ENCODE results near the gene LEP.

The LEP gene

DNA sequence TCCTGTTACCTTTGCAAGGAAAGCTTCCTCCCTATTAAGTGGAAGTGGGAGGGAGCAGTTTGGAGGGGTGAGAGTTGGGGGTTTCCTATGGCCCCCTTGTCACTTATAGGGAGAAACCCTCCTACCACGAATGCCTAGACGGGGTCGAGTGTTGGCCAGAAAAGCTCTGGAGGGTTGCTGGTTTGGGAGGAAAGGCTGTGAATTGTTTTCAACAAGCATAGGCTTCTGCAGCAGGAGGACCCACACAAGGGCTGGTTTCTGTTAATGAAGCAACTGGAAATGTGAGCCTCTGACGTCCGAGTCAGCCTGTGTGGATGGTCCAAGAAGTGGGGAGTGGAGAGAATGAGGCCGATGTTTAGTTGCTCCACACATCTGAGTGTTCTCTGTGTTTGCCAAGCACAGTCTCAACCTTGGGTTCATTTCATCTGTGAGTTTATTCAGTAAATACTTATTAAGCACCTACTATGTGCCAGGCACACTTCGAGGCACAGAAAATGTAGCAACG is 37.3 kb upstream of the LEP start:
- peaks cover 0 to 10% of the 10 kb centered on the region in 2 donors for H3K4me1 ChIP-seq (ENCODE audit: control insufficient read depth in 1 of 2, insufficient read depth in 2 of 2, low read length in 2 of 2)
- no peak overlapping the region for H3K4me3 ChIP-seq (ENCODE audit: low read depth in 1 of 2, low read length in 2 of 2)
- H3K27me3 ChIP-seq (ENCODE audit: low read depth, low read length): peaks cover 42% of the 10 kb centered on the region
- H3K27ac ChIP-seq (ENCODE audit: low read length): no peak overlapping the region
- H3K9me3 ChIP-seq (ENCODE audit: control insufficient read depth in 1 of 2, low read length in 2 of 2): no peaks in the 10 kb centered on the region
- H3K36me3 ChIP-seq (ENCODE audit: control insufficient read depth in 1 of 2, insufficient read depth in 2 of 2, low read length in 2 of 2): no peaks in the 10 kb centered on the region

DNA sequence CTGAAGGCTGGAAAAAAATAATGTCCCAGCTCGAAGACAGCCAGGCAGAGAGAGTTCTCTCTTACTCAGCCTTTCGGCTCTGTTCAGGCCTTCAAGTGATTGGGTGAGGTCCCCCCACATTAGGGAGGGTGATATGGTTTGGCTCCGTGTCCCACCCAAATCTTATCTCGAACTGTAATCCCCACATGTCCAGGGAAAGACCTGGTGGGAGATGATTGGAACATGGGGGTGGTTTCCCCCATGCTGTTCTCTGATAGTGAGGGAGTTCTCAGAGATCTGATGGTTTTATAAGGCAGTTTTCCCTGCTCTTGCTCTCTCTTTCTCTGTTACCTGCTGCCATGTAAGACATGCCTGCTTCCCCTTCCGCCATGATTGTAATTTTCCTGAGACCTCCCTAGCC is 36.6 kb upstream of the LEP start:
- Histone ChIP-seq H3K9me3 (ENCODE audit: control insufficient read depth in 1 of 2, low read length in 2 of 2) (no peaks in the 10 kb centered on the region), H3K27me3 (ENCODE audit: low read depth, low read length) (peaks cover 42% of the 10 kb centered on the region), H3K27ac (ENCODE audit: low read length) (no peak overlapping the region), H3K4me1 (ENCODE audit: control insufficient read depth in 1 of 2, insufficient read depth in 2 of 2, low read length in 2 of 2) (peaks cover 0 to 14% of the 10 kb centered on the region in 2 donors), H3K36me3 (ENCODE audit: control insufficient read depth in 1 of 2, insufficient read depth in 2 of 2, low read length in 2 of 2) (no peaks in the 10 kb centered on the region), H3K4me3 (ENCODE audit: low read depth in 1 of 2, low read length in 2 of 2) (no peak overlapping the region)

DNA sequence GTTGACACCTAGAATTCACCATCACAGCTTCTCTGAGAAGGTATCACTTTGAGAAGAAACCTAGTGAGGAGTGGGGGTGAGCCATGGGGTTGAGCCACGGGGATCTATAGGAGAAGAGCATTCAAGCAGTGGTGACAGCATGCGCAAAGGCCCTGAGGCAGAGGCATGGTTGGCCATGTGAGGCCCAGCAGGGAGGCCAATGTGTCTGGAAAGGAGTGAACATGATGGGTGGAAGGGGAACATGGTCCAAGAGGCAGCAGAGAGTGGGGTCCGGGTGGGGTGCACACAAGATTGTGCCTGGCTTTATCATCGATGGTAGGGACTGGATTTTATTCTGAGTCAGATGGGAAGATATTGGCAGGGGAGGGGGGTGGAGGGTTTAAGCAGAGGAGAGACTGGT is 36.0 kb upstream of the LEP start:
- peaks cover 0 to 18% of the 10 kb centered on the region in 2 donors for H3K4me1 ChIP-seq (ENCODE audit: control insufficient read depth in 1 of 2, insufficient read depth in 2 of 2, low read length in 2 of 2)
- no peaks in the 10 kb centered on the region for H3K9me3 ChIP-seq (ENCODE audit: control insufficient read depth in 1 of 2, low read length in 2 of 2)
- H3K27me3 ChIP-seq (ENCODE audit: low read depth, low read length): peaks cover 42% of the 10 kb centered on the region
- no peak overlapping the region for H3K4me3 ChIP-seq (ENCODE audit: low read depth in 1 of 2, low read length in 2 of 2)
- no peaks in the 10 kb centered on the region for H3K36me3 ChIP-seq (ENCODE audit: control insufficient read depth in 1 of 2, insufficient read depth in 2 of 2, low read length in 2 of 2)
- H3K27ac ChIP-seq (ENCODE audit: low read length): no peak overlapping the region

DNA sequence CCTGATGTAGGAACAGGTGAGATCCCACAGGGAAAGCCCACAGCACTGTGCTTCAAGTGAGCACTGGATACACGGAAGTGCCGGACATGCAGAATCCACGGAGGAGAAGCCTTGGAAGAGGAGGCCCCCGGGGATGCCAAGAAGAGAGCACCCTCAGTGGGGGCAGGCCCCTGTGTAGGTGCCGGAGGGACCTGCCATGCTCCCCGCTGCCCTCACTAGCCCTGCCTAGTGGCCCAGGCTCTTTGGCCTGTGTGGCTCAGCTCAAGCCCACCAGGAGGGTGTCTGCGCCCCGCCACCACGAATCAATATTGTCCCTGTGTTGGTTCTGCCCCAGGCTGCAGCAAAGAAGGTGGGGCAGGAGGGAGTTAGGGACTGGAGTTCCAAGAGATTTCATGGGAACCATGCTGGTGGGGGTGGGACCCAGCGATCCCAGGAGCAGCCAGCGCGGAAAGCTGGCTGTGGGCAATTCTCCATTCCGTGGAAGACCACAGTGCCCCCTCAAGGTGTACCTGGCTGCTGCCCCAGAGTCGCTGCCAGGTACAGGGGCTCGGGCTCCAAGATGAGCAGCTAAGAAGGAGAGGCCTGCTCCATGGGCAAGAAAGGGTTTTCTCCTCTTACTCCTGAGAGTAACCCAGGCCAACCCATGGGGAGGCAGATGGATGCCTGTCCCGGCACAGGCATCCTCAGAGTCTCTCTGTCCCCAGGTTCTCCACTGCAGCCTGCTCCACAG is 34.9 kb upstream of the LEP start:
- Histone ChIP-seq H3K27me3 (ENCODE audit: low read depth, low read length) (peaks cover 31% of the 10 kb centered on the region), H3K27ac (ENCODE audit: low read length) (no peak overlapping the region), H3K4me3 (ENCODE audit: low read depth in 1 of 2, low read length in 2 of 2) (no peak overlapping the region), H3K9me3 (ENCODE audit: control insufficient read depth in 1 of 2, low read length in 2 of 2) (no peaks in the 10 kb centered on the region), H3K36me3 (ENCODE audit: control insufficient read depth in 1 of 2, insufficient read depth in 2 of 2, low read length in 2 of 2) (no peaks in the 10 kb centered on the region), H3K4me1 (ENCODE audit: control insufficient read depth in 1 of 2, insufficient read depth in 2 of 2, low read length in 2 of 2) (peaks cover 0 to 15% of the 10 kb centered on the region in 2 donors)

DNA sequence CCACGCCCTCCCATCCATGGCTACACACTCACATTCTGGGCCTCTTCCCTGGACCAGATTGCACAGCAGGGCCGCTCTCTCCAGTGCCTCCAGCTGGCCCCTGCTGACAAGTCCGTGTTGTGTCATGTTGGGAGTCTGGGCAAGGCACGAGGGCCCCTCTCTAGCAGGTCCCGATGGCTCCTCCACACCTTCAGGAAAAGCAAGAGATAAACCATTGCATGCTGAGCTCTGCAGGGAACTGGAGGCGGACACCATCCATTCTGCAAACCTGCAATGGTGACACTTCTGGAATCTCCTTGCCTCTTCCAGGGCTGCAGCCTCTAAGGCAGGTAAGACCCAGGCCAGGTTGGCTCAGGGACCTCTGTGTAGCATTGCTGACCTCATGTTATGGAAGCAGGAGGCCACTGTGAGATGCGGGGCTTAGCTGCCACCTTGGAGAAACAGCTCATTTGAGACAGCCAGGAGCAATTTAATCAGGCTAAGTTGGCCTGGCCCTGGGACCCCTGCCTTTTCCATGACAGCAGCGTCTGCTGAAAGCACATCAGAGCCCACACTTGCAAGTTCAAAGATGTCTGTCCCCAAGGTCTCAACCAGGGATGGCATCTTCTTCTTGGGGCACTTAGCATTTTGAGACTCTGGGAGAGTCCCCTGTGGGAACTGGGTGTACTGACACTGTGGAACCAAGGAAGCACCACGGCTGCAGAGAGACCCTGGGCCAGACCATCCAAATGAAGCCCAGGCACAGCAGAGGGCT is 34.2 kb upstream of the LEP start:
- Histone ChIP-seq H3K4me3 (ENCODE audit: low read depth in 1 of 2, low read length in 2 of 2) (no peak overlapping the region), H3K27ac (ENCODE audit: low read length) (no peak overlapping the region), H3K36me3 (ENCODE audit: control insufficient read depth in 1 of 2, insufficient read depth in 2 of 2, low read length in 2 of 2) (no peaks in the 10 kb centered on the region), H3K27me3 (ENCODE audit: low read depth, low read length) (peaks cover 24% of the 10 kb centered on the region), H3K9me3 (ENCODE audit: control insufficient read depth in 1 of 2, low read length in 2 of 2) (no peaks in the 10 kb centered on the region), H3K4me1 (ENCODE audit: control insufficient read depth in 1 of 2, insufficient read depth in 2 of 2, low read length in 2 of 2) (peaks cover 0 to 8% of the 10 kb centered on the region in 2 donors)

DNA sequence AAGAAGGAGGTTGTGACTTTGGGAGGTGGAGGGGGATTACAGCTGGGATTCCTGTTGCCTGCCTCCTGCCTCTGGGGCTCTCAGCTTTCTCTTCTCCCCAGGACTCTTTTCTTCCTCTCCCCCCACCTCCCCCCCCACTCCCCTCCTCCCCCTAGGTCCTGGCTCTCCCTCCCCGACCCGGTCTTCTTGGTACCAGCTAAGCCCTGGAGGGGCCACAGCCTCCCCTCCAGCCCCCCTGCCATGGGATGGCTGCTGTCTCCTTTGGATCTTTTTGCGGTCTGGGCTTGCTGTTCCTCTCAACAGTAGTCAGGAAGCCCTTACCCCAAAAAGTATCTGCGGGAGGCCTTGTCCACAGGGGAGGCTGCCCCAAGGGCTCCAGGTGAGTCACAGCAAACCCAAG is 33.5 kb upstream of the LEP start:
- Histone ChIP-seq H3K9me3 (ENCODE audit: control insufficient read depth in 1 of 2, low read length in 2 of 2) (no peaks in the 10 kb centered on the region), H3K27me3 (ENCODE audit: low read depth, low read length) (peaks cover 17% of the 10 kb centered on the region), H3K27ac (ENCODE audit: low read length) (no peak overlapping the region), H3K4me3 (ENCODE audit: low read depth in 1 of 2, low read length in 2 of 2) (no peak overlapping the region), H3K4me1 (ENCODE audit: control insufficient read depth in 1 of 2, insufficient read depth in 2 of 2, low read length in 2 of 2) (peaks cover 0 to 8% of the 10 kb centered on the region in 2 donors), H3K36me3 (ENCODE audit: control insufficient read depth in 1 of 2, insufficient read depth in 2 of 2, low read length in 2 of 2) (no peaks in the 10 kb centered on the region)

DNA sequence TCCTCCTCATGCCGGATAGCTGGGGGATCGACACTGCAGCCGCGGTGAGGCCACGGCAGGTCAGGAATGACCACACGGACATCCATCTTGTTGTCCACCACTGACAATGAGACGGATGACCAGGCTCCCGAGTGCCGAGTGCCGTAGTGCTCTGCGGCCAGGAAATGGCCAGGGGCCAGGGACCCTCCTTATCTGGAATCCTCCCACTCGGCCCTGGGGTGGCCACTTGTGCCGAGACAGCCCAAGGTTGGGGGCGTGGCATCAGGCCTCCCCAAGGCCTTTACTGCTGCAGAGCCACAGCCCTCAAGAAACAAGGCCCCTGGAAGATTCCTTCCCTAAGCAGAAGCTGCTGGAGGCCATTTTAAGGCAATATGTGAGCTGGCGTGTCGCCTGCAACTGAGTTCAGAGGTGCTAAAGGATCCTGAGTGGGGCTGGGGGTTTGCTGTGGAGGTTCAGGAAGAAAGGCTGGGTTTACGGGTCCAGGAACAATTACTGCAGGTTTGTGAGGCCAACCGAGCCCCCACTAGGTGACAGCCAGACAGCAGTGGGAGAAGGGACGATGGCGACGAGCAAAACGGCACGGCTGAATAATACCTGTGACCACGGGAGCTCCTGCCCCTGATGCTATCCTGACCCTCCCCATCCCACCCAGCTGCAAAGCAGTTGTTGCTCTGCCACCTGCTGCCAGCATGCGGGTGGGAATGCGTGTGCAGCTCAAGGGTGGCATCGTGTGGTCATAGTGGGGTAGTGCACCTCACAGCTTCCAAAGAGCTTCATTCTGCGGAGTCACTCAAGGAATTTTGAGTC is 31.6 kb upstream of the LEP start:
- no peak overlapping the region for H3K27ac ChIP-seq (ENCODE audit: low read length)
- no peaks in the 10 kb centered on the region for H3K9me3 ChIP-seq (ENCODE audit: control insufficient read depth in 1 of 2, low read length in 2 of 2)
- H3K4me1 ChIP-seq (ENCODE audit: control insufficient read depth in 1 of 2, insufficient read depth in 2 of 2, low read length in 2 of 2): peaks cover 0 to 8% of the 10 kb centered on the region in 2 donors
- no peak overlapping the region for H3K4me3 ChIP-seq (ENCODE audit: low read depth in 1 of 2, low read length in 2 of 2)
- H3K36me3 ChIP-seq (ENCODE audit: control insufficient read depth in 1 of 2, insufficient read depth in 2 of 2, low read length in 2 of 2): no peaks in the 10 kb centered on the region
- H3K27me3 ChIP-seq (ENCODE audit: low read depth, low read length): no peaks in the 10 kb centered on the region

DNA sequence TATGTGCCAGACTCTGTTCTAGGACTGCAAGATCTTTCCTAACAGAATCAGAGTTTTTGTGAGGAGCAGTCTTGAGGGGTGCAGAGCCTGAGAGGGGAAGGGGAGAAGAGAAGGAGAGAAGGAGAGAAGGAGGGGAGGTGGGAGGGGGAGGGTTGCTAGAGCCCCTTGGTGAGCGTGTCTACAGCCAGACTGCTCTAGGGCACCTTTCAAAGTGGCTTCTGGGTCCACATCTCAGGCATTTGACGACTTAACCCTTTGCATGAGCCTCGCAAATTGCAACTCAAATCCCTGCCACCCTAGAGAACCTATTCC is 31.1 kb upstream of the LEP start:
- Histone ChIP-seq H3K27me3 (ENCODE audit: low read depth, low read length) (no peaks in the 10 kb centered on the region), H3K9me3 (ENCODE audit: control insufficient read depth in 1 of 2, low read length in 2 of 2) (no peaks in the 10 kb centered on the region), H3K27ac (ENCODE audit: low read length) (no peak overlapping the region), H3K36me3 (ENCODE audit: control insufficient read depth in 1 of 2, insufficient read depth in 2 of 2, low read length in 2 of 2) (no peaks in the 10 kb centered on the region), H3K4me3 (ENCODE audit: low read depth in 1 of 2, low read length in 2 of 2) (no peak overlapping the region), H3K4me1 (ENCODE audit: control insufficient read depth in 1 of 2, insufficient read depth in 2 of 2, low read length in 2 of 2) (peaks cover 0 to 8% of the 10 kb centered on the region in 2 donors)

DNA sequence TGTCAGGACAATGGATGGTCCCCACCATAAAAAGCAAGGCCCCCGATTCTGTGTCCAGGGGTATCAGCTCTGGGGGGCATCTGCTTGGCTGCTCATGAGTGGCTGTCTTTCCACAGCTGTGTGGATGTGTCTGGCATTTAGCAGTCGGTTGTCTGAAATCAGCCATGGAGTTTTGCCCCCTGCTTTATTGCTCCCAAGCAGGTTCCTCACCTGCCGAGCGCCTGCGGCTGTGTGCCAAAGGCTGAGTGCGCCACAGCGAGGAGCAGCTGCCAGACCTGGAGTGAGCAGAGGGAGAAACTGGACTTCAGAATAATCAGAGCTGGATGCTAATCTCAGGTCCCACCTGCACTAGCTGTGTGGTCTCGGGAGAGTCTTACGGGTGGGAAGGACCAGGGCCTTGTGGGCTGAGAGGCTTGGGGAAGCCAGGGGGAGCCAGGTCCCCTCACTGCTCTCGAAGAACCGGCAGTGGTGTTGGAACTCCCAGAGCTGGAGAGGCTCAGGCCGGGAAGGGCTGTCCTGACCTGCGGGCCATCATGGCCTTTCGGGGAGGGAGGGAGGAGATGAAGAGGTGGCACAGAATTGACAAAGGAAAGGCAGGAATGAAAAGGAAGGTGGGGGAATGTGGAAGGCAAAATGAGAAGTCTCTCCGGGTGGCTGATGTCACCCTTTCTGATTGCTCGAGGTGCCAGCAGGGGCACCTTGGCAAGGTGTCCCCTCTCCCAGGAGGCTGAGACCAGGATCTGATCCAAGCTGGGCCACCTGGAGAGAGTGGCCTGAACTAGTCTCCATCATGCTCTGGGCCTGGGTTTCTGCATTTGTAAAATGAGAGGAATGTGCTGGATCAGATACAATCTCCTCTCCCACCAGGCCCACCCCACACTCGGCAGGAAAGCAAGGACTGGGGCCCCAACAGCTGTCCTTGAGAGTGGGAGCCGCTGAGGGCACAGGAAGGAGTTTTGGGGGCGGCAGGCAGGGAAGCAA is 30.2 kb upstream of the LEP start:
- H3K4me3 ChIP-seq (ENCODE audit: low read depth in 1 of 2, low read length in 2 of 2): no peak overlapping the region
- H3K4me1 ChIP-seq (ENCODE audit: control insufficient read depth in 1 of 2, insufficient read depth in 2 of 2, low read length in 2 of 2): peaks cover 0 to 8% of the 10 kb centered on the region in 2 donors
- H3K36me3 ChIP-seq (ENCODE audit: control insufficient read depth in 1 of 2, insufficient read depth in 2 of 2, low read length in 2 of 2): no peaks in the 10 kb centered on the region
- no peaks in the 10 kb centered on the region for H3K9me3 ChIP-seq (ENCODE audit: control insufficient read depth in 1 of 2, low read length in 2 of 2)
- H3K27me3 ChIP-seq (ENCODE audit: low read depth, low read length): no peaks in the 10 kb centered on the region
- H3K27ac ChIP-seq (ENCODE audit: low read length): no peak overlapping the region

DNA sequence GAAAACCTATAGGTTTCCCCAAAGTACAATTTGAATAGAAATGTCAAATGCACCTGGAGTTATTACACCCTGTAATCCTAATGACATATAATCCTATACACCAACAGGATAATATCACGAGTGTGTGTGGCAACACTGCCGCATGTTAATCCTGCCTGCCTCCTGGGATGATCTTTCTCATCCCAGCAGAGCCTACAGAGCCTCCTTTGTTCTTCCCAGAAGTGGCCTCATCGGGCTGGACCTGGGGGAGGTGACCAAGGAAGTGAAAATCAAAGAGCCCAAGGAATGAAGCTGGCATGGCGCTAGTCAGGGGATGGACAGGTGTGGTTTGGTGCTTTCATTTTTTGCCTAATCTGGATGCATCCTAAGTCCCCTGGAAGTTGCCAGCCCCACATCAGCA is 29.5 kb upstream of the LEP start:
- H3K27ac ChIP-seq (ENCODE audit: low read length): no peak overlapping the region
- H3K36me3 ChIP-seq (ENCODE audit: control insufficient read depth in 1 of 2, insufficient read depth in 2 of 2, low read length in 2 of 2): no peaks in the 10 kb centered on the region
- no peaks in the 10 kb centered on the region for H3K9me3 ChIP-seq (ENCODE audit: control insufficient read depth in 1 of 2, low read length in 2 of 2)
- no peak overlapping the region for H3K4me3 ChIP-seq (ENCODE audit: low read depth in 1 of 2, low read length in 2 of 2)
- peaks cover 0 to 8% of the 10 kb centered on the region in 2 donors for H3K4me1 ChIP-seq (ENCODE audit: control insufficient read depth in 1 of 2, insufficient read depth in 2 of 2, low read length in 2 of 2)
- no peaks in the 10 kb centered on the region for H3K27me3 ChIP-seq (ENCODE audit: low read depth, low read length)
